K562 (cell line): ENCODE results near the gene ATP1A3. TPM values are rescaled to one million over a fixed set of nuclear protein-coding genes. Genes with fewer than 3 reads are reported as not detected.

ENCODE experiments used
- ARID4B ChIP-seq: sonication (generic); formaldehyde crosslinking; IDR thresholded peaks from 2 replicates; pipeline ENCODE4 v1.8.0; 2022; ENCODE audit warnings: mild to moderate bottlenecking, missing genetic modification reagents
- CHD4 ChIP-seq: fragments of 200-600 bp; sonication (generic); IDR thresholded peaks from 3 replicates; pipeline ENCODE4 v1.6.1; 2012; ENCODE audit warnings: low read depth, mild to moderate bottlenecking, mixed read lengths, low read length, inconsistent platforms; ENCODE audit not compliant: insufficient read depth, insufficient replicate concordance, poor library complexity, severe bottlenecking
- NONO ChIP-seq, 2 experiments: fragments of 200-400 bp in 1 of 2; fragments of 450-650 bp in 1 of 2; formaldehyde crosslinking in 1 of 2; IDR thresholded peaks; 2 replicates each; pipeline ENCODE4 v1.6.1; 2017; ENCODE audit warnings: low read depth in 2 of 2, mild to moderate bottlenecking in 2 of 2, moderate library complexity in 2 of 2, low read length in 1 of 2
- PYGO2 ChIP-seq: fragments of 450-650 bp; IDR thresholded peaks from 2 replicates; pipeline ENCODE4 v1.6.1; 2016; ENCODE audit warnings: mild to moderate bottlenecking, missing genetic modification characterization, moderate library complexity, missing compliant biosample characterization
- RBFOX2 ChIP-seq: fragments of 200-400 bp; formaldehyde crosslinking; IDR thresholded peaks from 2 replicates; pipeline ENCODE4 v1.6.1; 2017; ENCODE audit warnings: low read depth, mild to moderate bottlenecking, low read length, moderate library complexity
- RBM25 ChIP-seq: fragments of 200-400 bp; formaldehyde crosslinking; IDR thresholded peaks from 2 replicates; pipeline ENCODE4 v1.6.1; 2018; ENCODE audit warnings: low read length, low read depth, moderate library complexity; ENCODE audit not compliant: severe bottlenecking
- YY1 ChIP-seq, 3 experiments: IDR thresholded peaks; 2 replicates each; pipeline ENCODE4 v1.6.1; 2011; ENCODE audit warnings: low read length in 2 of 3, mild to moderate bottlenecking in 2 of 3, moderate library complexity in 2 of 3, borderline replicate concordance in 1 of 3, control low read depth in 1 of 3, low read depth in 1 of 3; ENCODE audit not compliant: insufficient read depth in 3 of 3, insufficient replicate concordance in 2 of 3, control insufficient read depth in 1 of 3, insufficient read length in 1 of 3; ENCODE audit errors: extremely low read depth in 1 of 3
- ZBTB7A ChIP-seq: IDR thresholded peaks from 2 replicates; pipeline ENCODE4 v1.6.1; 2011; ENCODE audit warnings: low read depth, mild to moderate bottlenecking, low read length, moderate library complexity, borderline replicate concordance; ENCODE audit not compliant: control insufficient read depth
- polyA plus RNA-seq, 8 experiments: library from polyadenylated mRNA; depleted of rRNA in 4 of 8; stranded (reverse) in 5 of 8; unstranded in 3 of 8; fragments of >200 nt; fragmentation: Nextera tagmentation in 2 of 8; fragmentation: Illumina TruSeq in 1 of 8; extraction: Ambion mirVana in 2 of 8; extraction: Trizol in 1 of 8; gene quantifications; 2 replicates each; pipeline versions ENCODE4 v1.2.1 to v1.2.3, GENCODE V29; 2011 to 2014; ENCODE audit warnings: inconsistent platforms in 1 of 8, missing spikeins in 1 of 8
- total RNA-seq, 7 experiments: library from RNA; depleted of rRNA in 6 of 7; stranded (reverse); fragments of >200 nt in 6 of 7; fragmentation: Illumina TruSeq in 2 of 7; extraction: Trizol in 2 of 7; gene quantifications; 2 replicates each; pipeline versions ENCODE4 v1.2.1 to v1.2.3, GENCODE V29; 2011 to 2021; ENCODE audit warnings: low replicate concordance in 1 of 7
- TF ChIP-seq, protein P1 (sequence below): fragments of 450-650 bp; IDR thresholded peaks from 2 replicates; pipeline ENCODE4 v1.6.1; 2018; ENCODE audit warnings: mild to moderate bottlenecking, low read depth; ENCODE audit not compliant: partially characterized antibody

The ATP1A3 gene
- total and polyA plus RNA-seq, 9 of the 15 experiments (the other 6 are each of a cell fraction or from before 2014, with no cell fraction given) = 0.03 to 1.0 (median 0.17) TPM; not detected in 3

DNA sequence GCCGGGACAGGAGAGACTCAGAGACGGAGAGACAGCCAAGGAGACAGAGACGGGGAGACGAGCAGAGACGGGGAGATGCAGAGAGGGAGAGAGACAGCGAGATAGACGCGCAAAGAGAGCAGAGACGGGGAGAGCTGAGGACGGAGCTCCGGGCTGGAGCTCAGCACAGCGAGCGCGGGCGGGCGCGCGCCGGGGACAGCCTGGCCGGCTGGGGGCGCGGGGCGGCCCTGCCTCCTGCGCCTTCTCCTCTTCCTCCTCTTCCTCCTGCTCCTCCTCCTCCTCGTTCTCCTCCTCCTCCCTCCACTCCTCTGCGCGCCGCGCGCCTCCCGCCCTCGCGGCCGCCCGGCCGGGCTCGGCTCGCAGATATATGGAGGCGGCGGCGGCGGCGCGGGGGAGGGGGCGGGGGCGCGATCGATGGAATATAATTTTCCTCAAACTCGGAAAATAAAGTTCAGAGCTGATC lies 65.8 kb downstream of the ATP1A3 start, which contains the start of gene ERFL (continued):
- peak; percentile 14; the same call in 1 of the 2 replicates for TF ChIP-seq ARID4B
- peak; percentile 57 for TF ChIP-seq CHD4
- peak; percentile 60; the same call in 1 of the 2 replicates for TF ChIP-seq ZBTB7A
- peak in 1 of 2 experiments; percentile 93; a peak in 2 of 4 replicates for TF ChIP-seq NONO (IDR thresholded peaks at IDR 0.05; ENCODE audit: low read depth in 2 of 2, low read length in 1 of 2)
- peak; percentile 67 for TF ChIP-seq RBFOX2
- TF ChIP-seq, protein P1, sequence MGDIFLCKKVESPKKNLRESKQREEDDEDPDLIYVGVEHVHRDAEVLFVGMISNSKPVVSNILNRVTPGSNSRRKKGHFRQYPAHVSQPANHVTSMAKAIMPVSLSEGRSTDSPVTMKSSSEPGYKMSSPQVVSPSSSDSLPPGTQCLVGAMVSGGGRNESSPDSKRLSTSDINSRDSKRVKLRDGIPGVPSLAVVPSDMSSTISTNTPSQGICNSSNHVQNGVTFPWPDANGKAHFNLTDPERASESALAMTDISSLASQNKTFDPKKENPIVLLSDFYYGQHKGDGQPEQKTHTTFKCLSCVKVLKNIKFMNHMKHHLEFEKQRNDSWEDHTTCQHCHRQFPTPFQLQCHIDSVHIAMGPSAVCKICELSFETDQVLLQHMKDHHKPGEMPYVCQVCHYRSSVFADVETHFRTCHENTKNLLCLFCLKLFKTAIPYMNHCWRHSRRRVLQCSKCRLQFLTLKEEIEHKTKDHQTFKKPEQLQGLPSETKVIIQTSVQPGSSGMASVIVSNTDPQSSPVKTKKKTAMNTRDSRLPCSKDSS = no peak
- TF ChIP-seq YY1 (IDR thresholded peaks at IDR 0.05; ENCODE audit: borderline replicate concordance in 1 of 3, control insufficient read depth in 1 of 3, extremely low read depth in 1 of 3, insufficient read depth in 3 of 3, insufficient read length in 1 of 3, insufficient replicate concordance in 2 of 3, low read depth in 1 of 3, low read length in 2 of 3) = peak in 1 of 3 experiments; percentile 27
- peak; percentile 41 for TF ChIP-seq RBM25
- TF ChIP-seq PYGO2 = no peak
